HG03565 (cell line): Measurements from ENCODE around the gene ZBTB25.

Source experiments
- ATAC-seq: cut with Tn5 transposase; IDR thresholded peaks from one replicate; pipeline ENCODE4 v1.9.1; 2021; ENCODE audit warnings: mild to moderate bottlenecking, moderate library complexity; ENCODE audit not compliant: unreplicated experiment

Gene ZBTB25

DNA sequence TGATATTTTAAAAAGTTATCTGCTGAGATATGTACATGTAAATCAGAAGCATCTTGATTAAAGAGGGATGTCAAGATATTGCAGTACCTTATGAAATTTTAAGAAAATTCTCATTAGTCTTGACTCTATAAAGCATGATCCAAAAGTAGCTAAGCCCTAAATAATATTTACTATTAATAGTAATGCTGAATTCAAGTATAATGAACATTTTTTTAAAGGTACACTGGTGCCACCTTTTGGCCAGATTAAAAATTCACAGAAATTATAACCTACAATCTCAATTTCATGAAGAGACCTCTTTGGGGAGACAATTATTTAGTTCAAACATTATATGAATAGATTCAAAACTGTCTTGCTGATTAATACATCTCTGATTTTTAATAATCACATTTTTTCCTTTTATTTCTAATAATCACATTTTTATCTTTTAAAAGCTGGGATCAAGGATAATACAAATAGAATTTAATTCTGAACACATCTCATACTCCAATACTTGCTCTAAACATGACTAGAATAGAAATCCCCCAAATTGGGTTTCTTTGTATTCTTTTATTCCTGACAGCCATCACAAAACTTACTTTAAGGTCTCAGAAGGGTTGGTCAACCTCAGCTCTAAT is 24.9 kb downstream of the ZBTB25 start:
- ATAC-seq = no peak

DNA sequence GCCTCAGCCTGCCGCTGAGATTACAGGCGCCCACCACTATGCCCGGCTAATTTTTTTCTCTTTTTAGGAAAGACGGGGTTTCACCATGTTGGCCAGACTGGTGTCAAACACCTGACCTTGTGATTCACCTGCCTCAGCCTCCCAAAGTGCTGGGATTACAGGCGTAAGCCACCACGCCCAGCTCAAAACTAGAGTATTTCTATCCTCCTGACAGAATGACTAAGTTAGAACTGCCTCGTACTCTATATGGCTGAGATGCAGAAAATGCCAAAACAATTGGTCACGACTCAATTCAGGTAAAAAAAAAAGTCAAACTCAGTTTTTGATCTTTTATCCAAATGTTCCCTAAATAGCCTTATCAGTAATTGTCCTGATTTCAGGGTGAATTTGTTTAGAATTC is 27.2 kb downstream of the ZBTB25 start:
- ATAC-seq = no peak

GRCh38 chr14:64475585-64476273 is 27.9 kb downstream of the ZBTB25 start:
- no peak for ATAC-seq

- no peak for ATAC-seq
These were observed 28.9 kb downstream of the ZBTB25 start for GRCh38 chr14:64474698-64475097.

DNA sequence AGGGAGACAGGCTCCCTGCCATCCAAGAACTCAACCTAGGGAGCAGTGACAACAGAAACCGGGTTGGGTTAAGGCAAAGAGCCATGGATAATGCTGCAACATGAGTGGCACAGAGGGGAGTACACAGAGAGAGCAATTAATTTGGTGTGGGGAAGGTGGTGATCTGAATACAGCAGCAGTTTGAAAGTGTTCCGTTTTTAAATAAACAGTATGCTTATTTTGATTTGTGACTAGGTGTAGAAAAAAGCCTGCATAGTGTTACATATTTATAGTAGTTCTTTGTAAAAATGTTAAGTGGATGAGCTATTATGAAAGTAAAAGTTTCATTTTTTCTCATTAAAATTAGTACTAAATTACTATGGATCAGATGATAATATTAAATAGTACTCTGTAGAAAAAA is 29.6 kb downstream of the ZBTB25 start:
- ATAC-seq = no peak

DNA sequence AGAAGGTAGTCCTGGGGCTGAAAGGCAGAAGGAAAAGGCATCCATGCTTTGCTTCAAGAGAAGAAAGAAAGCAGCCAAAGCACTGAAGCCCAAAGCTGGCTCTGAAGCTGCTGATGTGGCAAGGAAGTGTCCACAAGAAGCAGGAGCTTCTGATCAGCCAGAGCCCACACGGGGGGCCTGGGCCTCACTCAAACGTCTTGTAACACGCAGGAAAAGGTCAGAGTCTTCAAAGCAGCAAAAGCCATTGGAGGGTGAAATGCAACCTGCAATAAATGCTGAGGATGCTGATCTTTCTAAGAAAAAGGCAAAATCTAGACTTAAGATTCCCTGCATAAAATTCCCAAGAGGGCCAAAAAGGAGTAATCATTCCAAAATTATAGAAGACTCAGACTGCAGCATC is 35.2 kb downstream of the ZBTB25 start:
- ATAC-seq = no peak

DNA sequence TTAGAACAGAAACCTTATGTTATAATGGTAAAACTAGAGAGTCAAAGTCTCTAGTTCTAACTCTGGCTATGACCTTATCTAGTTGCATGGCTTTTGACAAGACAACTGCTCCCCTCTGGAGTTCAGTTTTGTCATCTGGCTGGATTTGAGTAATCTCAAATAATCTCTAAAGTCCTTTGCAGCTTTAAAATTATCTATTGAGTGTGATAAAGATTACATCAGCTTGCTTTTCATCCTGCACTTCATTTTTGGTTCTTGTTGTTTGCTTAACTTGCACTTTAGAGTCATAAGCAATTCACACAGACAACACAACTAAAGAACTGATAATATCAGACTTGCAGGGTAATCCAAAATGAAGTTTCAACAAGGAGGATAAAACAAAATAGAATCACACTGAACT is 36.1 kb downstream of the ZBTB25 start:
- no peak for ATAC-seq

GRCh38 chr14:64467101-64467500 is 36.5 kb downstream of the ZBTB25 start:
- ATAC-seq = no peak

DNA sequence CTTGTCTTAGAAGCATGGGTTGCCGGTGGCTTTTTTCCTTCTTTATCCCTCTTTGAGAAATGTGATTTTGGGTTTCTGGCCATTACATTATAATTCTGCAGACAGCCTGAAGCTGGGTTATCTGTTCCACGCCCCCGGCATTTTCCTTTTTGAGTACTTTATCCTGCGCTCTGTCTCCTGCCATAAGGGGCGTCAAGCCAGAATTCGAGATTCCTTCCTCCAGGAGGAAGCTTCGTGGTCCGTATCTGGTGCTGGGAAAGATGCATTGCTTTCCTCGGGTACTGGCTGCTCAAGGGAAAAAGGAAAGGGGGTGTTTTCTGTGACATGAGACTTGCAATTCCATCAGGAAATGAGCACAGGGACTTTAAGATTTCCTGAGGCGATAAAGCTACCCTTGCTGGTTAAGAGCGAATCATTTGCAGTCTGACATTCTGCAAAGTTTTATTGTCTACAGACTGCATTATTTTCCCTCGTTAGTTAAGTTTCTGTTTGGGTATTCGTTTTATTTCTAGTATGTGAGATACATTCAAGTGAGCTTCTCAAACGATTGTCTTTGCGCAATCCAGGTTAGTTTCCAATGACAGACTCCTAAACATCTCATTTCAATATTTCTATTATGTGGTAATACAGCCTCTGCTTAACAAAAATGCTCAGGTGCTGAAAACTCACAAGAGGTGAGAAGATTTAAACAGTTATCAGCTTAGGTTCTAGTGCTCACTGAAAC is 37.6 kb downstream of the ZBTB25 start:
- no peak for ATAC-seq

GRCh38 chr14:64465191-64465822 is 38.3 kb downstream of the ZBTB25 start, which contains the start of gene AKAP5:
AKAP5 (plus strand) TSS chr14:64465499; CDS start chr14:64468395, 2,896 bp downstream.
- ATAC-seq = peak; percentile 36

- no peak for ATAC-seq
These were observed 39.0 kb downstream of the ZBTB25 start for GRCh38 chr14:64464651-64465050.

GRCh38 chr14:64463873-64464272 is 39.8 kb downstream of the ZBTB25 start:
- ATAC-seq = no peak

GRCh38 chr14:64463195-64463594 is 40.4 kb downstream of the ZBTB25 start:
- ATAC-seq = no peak

- no peak for ATAC-seq
These were observed 42.4 kb downstream of the ZBTB25 start for GRCh38 chr14:64461221-64461620.

GRCh38 chr14:64459405-64460136 is 44.1 kb downstream of the ZBTB25 start:
- ATAC-seq = no peak

DNA sequence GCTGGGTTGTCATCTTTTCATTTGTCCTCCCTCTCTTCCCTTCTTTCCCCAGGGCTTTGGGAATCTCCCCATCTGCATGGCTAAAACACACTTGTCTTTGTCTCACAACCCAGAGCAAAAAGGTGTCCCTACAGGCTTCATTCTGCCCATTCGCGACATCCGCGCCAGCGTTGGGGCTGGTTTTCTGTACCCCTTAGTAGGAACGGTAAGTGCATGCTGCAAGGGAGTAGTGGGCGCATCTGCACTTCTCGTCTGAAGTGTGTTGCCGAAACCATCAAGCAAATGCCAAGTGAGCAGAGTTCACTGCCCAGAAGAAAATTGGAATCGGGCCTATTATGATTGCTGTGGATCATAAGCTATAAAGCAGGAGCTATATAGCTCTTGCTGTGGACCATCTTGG is 49.0 kb downstream of the ZBTB25 start:
- ATAC-seq = no peak

GRCh38 chr14:64450255-64450654 is 53.4 kb downstream of the ZBTB25 start:
- ATAC-seq = no peak

DNA sequence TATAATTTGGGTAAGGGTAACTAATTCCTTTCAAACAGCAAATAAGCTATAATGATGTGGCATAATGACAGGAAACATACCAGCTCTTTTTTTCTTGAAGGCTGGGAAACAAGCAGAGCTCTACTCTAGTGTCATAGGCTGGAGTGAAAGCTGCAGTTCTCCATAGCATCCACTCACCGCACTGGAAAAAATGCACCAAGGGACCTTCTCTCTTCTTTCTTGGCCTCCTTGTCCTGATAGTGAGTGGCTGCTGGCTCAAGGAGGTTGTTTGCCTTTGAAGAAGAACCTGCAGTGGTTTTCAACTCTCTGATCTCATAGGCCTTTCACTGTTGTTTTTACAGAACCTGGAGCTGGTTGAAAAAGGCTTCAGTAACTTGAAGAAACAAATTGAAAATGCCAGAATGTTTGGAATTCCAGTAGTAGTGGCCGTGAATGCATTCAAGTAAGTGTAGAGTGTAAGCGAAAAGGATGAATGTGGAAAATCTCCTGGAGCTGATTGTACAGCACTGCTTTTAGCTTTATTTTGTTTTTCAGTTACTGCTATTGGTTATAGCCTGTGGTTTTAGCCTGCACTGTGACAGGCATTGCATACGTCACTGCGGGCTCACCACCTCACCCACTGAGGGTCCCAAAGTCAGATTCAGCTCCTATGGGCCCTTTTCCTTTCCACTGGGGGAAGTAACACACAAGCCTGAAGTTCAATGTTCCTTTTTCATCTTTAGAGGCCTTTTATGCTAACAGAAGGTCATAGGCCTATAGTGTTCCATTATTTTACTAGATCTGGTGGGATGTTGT is 55.6 kb downstream of the ZBTB25 start:
- ATAC-seq = no peak

- ATAC-seq = peak; percentile 91
These were observed 58.4 kb downstream of the ZBTB25 start for GRCh38 chr14:64444984-64445845.
